ENCODE results near the gene DCXR.

The DCXR gene

GRCh38 chr17:82005701-82006348 is 31.7 kb downstream of the DCXR start:
- DNase-seq (ENCODE audit: low read depth, low spot score): no peak
- no peak overlapping the region for H3K4me3 ChIP-seq (ENCODE audit: low read length)

GRCh38 chr17:82004517-82005455 is 32.7 kb downstream of the DCXR start:
- DNase-seq (ENCODE audit: low read depth, low spot score): no peak
- no peak overlapping the region for H3K4me3 ChIP-seq (ENCODE audit: low read length)

- H3K4me3 ChIP-seq (ENCODE audit: low read length): no peak overlapping the region
- no peak for DNase-seq (ENCODE audit: low read depth, low spot score)
Measured at GRCh38 chr17:82003411-82004381, 33.8 kb downstream of the DCXR start.

GRCh38 chr17:82001571-82002056 is 35.9 kb downstream of the DCXR start:
- no peak overlapping the region for H3K4me3 ChIP-seq (ENCODE audit: low read length)

GRCh38 chr17:82000803-82001570 is 36.5 kb downstream of the DCXR start:
- no peak for DNase-seq (ENCODE audit: low read depth, low spot score)
- no peak overlapping the region for H3K4me3 ChIP-seq (ENCODE audit: low read length)

More at GRCh38 chr17:82001571-82002056, 35.9 kb downstream of the DCXR start:
- DNase-seq (ENCODE audit: low read depth, low spot score): no peak

- DNase-seq (ENCODE audit: low read depth, low spot score): no peak
- no peak overlapping the region for H3K4me3 ChIP-seq (ENCODE audit: low read length)
Measured at GRCh38 chr17:81999976-82000802, 37.3 kb downstream of the DCXR start.

- DNase-seq (ENCODE audit: low read depth, low spot score): no peak
- no peak overlapping the region for H3K4me3 ChIP-seq (ENCODE audit: low read length)
Measured at GRCh38 chr17:81999587-81999975, 37.9 kb downstream of the DCXR start.

GRCh38 chr17:81998691-81999438 is 38.6 kb downstream of the DCXR start:
- DNase-seq (ENCODE audit: low read depth, low spot score): no peak

GRCh38 chr17:81998212-81998611 is 39.3 kb downstream of the DCXR start:
- no peak overlapping the region for H3K4me3 ChIP-seq (ENCODE audit: low read length)
- no peak for DNase-seq (ENCODE audit: low read depth, low spot score)

More at GRCh38 chr17:81998691-81999438, 38.6 kb downstream of the DCXR start:
- no peak overlapping the region for H3K4me3 ChIP-seq (ENCODE audit: low read length)

GRCh38 chr17:81996757-81997441 is 40.6 kb downstream of the DCXR start:
- no peak for DNase-seq (ENCODE audit: low read depth, low spot score)
- H3K4me3 ChIP-seq (ENCODE audit: low read length): no peak overlapping the region

- no peak for DNase-seq (ENCODE audit: low read depth, low spot score)
- no peak overlapping the region for H3K4me3 ChIP-seq (ENCODE audit: low read length)
Measured at GRCh38 chr17:81996232-81996756, 41.2 kb downstream of the DCXR start.

- H3K4me3 ChIP-seq (ENCODE audit: low read length): no peak overlapping the region
- DNase-seq (ENCODE audit: low read depth, low spot score): no peak
Measured at GRCh38 chr17:81995463-81996231, 41.9 kb downstream of the DCXR start.

- no peak for DNase-seq (ENCODE audit: low read depth, low spot score)
- no peak overlapping the region for H3K4me3 ChIP-seq (ENCODE audit: low read length)
Measured at GRCh38 chr17:81994593-81995462, 42.7 kb downstream of the DCXR start.

- no peak overlapping the region for H3K4me3 ChIP-seq (ENCODE audit: low read length)
- no peak for DNase-seq (ENCODE audit: low read depth, low spot score)
Measured at GRCh38 chr17:81993729-81994592, 43.5 kb downstream of the DCXR start.

Data from Jurkat, Clone E6-1 (cell line).